GM11168 (cell line): Measurements from ENCODE around the gene VEGFB.

Source experiments
- in situ Hi-C: fragments of 300-500 bp; cut with MboI; formaldehyde crosslinking; loops from one replicate; pipeline ENCODE4 v1.12.0; 2022; ENCODE audit warnings: low sequenced_read_pairs; ENCODE audit not compliant: unreplicated experiment

VEGFB gene, protein sequence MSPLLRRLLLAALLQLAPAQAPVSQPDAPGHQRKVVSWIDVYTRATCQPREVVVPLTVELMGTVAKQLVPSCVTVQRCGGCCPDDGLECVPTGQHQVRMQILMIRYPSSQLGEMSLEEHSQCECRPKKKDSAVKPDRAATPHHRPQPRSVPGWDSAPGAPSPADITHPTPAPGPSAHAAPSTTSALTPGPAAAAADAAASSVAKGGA

DNA sequence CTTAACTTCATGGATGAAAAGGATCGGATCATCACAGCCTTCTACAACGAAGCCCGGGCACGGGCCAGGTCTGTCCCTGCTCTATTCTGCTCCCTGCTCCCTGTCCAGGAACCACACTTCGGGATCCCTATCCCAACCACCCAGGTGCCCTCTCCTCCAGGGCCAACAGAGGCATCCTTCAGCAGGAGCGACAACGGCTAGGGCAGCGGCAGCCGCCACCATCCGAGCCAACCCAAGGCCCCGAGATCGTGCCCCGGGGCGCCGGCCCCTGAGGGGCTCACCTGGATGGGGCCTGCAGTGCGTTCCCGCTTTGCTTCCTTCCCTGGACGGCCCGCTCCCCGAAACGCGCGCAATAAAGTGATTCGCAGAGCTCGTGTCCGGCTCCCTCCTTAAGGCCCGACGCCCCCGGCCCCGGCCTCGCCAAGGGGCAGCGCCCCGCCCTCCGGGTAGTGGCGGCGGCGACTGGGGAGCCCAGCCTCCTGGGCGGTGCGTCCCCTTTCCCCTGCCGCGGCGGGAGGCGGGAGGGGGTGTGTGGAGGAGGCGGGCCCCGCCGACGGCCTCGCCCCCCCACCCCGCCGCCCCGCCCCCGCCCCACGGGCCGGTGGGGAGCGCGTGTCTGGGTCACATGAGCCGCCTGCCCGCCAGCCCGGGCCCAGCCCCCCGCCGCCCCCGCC, at the start of gene VEGFB:
TSS of gene VEGFB (plus strand) at position 672 of the 674 bp plus-strand sequence. CDS start 250 bp downstream, outside the sequence.
- in situ Hi-C loops, result no loop called here

- in situ Hi-C loops, result no loop called here
These were observed 49.1 kb upstream of the VEGFB start for GRCh38 chr11:64185175-64185692.

DNA sequence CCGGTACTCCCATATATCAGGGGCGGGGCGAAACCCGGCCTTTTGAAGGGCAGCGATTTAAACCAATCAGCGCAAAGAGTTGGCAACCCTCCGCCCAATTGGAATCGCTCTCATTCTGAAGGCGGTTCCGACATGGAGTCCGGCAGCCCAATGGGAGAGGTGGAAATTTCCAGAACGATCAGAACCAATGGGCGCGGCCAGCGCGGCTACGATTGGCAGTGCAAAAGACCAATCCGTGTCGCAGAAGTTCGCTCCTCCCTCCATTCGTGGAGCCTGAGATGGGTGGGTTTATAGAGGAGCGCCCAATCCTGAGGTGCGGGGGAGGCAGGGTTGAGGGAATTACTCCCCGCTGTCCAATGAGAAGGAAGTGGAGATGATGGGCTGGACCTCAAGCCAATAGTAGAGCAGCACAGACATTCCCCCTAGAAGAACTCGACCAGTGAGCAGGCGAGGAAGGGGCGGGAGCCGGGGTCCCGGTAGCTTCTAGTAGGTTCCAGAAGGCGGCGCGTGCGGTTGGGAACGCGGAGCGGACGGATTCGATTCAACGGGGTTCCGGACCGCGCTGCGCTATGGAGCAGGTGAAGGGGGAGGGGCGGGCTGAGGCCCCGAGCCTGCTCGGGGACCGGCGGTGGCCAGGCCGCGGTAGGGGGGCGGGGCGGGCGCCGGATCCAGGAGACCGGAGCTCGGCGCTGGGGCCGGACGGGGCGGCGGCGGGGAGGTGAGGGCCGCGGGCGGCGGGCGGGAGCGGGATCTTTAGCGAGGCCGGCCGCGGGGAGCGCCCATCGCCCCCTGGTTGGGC, 48.5 kb upstream of the VEGFB start, which contains the start of gene STIP1:
TSS of gene STIP1 (plus strand) at position 479 of the 799 bp plus-strand sequence. CDS start at position 570, 91 bp downstream.
- in situ Hi-C loops, result no loop called here

GRCh38 chr11:64186492-64187165, 47.8 kb upstream of the VEGFB start:
- in situ Hi-C loops, result no loop called here

DNA sequence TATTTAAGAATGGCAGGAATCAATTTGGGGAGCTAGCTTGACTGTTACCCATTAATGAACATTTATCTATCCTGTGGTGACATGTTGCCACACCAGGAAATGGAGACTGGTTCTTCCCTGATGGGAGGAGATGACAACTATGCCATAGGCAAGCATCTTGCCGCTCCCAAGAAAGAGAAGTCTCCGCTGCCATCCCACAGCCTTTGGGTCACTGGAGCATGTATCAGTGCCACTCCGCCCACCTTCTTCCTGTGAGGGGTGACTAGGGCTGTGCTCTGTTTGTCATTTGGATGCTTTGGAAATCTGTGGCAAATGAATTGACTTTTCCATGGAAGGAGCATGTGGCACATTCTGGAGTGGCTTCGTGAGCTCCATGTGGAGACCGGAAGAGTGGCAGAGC, 42.0 kb upstream of the VEGFB start:
- in situ Hi-C loops, result loop anchor here (10.0 kb wide), 1 partner anchor 112 kb away; the partner anchor contains the start of genes CATSPERZ and ESRRA

- in situ Hi-C loops, result loop anchor here (10.0 kb wide), 1 partner anchor 108 kb away; the partner anchor contains the start of genes CATSPERZ and ESRRA
These were observed 37.8 kb upstream of the VEGFB start for GRCh38 chr11:64196626-64197025.

GRCh38 chr11:64198511-64198910, 35.9 kb upstream of the VEGFB start:
- in situ Hi-C loops, result loop anchor here (10.0 kb wide), 1 partner anchor 106 kb away; the partner anchor contains the start of genes CATSPERZ and ESRRA

DNA sequence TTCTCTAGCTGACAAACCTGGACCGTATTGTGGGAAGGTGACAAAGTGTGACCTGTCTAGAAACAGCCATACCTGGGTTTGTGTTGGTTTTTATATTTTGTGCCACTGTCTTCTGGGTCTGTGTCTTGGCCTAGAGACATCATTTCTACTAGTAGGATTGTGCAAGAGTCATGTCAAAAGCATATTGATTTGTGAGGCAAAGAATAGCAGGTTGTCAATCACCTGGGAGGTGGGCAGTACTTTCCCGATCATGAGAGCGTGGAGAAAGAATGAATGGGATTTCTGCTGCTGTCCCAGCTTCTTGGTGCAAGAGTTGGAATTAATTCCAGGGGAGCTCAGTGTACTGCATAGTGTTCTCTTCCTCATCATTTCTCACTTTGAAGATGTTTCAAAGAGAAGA, 32.8 kb upstream of the VEGFB start:
- in situ Hi-C loops, result no loop called here

GRCh38 chr11:64202992-64203391, 31.4 kb upstream of the VEGFB start:
- in situ Hi-C loops, result no loop called here

DNA sequence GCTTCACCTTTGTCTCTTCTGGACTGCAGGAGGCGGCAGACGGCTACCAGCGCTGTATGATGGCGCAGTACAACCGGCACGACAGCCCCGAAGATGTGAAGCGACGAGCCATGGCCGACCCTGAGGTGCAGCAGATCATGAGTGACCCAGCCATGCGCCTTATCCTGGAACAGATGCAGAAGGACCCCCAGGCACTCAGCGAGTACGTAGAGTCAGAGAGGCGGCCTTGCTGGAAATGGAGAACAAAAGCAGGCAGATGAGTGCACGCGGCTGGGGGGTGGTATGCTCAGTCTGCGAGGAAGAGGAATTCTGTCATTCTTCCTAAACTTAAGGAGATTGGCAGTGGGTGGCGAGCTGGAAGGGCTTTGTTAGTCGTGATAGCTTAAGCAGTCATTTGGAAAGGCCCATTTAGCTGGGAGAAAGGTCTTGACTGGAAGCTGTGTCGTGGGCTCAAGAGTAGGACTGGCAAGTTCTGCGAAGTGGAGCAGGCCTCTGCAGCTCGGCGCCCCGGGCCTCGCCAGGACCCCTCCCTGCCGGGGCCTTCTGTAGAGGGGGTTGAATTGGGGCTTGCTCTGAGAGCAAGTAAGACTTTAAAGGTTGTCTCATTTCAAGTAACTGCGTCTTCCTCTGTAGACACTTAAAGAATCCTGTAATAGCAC, 30.8 kb upstream of the VEGFB start:
- in situ Hi-C loops, result no loop called here

DNA sequence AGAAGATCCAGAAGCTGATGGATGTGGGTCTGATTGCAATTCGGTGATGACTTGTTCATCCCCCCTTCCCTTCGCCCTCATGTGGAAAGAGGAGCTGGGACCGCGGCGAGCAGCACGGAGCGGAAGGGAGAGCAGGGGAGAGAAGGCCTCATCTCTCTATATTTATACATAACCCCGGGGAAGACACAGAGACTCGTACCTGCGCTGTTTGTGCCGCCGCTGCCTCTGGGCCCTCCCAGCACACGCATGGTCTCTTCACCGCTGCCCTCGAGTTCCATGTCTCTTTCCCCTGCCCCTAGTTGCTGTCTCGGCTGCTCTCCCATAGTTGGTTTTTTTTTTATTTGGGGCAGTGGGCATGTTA, 30.3 kb upstream of the VEGFB start:
- in situ Hi-C loops, result no loop called here

GRCh38 chr11:64204464-64204989, 29.9 kb upstream of the VEGFB start:
- in situ Hi-C loops, result no loop called here

DNA sequence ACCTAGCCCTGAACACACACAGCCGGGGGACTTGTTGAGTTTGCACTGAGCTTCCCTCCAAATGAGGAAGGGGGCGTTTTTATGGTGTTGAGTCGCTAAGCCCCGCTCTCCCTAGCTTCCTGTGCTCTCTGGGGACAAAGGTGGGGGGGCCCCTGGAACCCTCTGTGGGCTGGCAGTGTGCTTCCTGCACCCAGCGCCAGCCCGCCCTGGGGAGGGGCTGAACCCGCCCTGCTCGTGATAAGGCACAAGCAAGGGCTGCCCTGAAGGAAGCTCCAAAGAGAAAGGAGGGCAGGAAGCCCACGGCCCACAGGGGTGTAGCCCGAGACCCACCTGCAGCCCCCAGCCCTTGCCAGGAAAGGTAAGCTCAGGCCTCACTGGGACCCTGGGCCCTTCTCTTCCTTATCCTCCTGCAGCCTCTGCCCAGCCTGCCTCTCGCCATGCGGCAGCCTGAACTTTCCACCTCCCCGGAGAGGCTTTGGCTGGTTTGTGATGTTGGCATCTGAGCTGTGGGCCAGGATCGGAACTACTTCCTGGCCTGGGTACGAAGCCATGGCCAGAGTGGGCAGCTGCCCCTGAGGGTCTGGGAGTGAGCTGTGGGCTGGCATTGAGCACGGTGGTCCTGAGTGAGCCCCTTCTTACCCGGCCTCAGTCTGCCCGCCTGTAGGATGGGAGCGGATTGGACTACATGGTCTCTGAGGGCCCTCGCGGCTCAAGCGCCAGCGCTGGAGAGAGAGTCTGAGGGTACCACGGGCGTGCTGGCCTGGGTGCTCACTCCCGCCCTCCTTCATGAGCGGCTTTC, 27.7 kb upstream of the VEGFB start, which contains the start of gene FERMT3:
TSS of gene FERMT3 (plus strand) at position 265 of the 799 bp plus-strand sequence. CDS start 644 bp downstream, outside the sequence.
- in situ Hi-C loops, result no loop called here

GRCh38 chr11:64207256-64208085, 26.9 kb upstream of the VEGFB start:
- in situ Hi-C loops, result no loop called here

GRCh38 chr11:64208086-64208795, 26.1 kb upstream of the VEGFB start:
- in situ Hi-C loops, result no loop called here

GRCh38 chr11:64208796-64209562, 25.4 kb upstream of the VEGFB start:
- in situ Hi-C loops, result no loop called here
